ENCODE results near the gene FBXW4.
"Not testable (repeated sequence)": the region's sequence is repeated elsewhere in the genome, so short reads cannot be mapped to it uniquely, and the experiment has no call there.

The FBXW4 gene

GRCh38 chr10:101647255-101647654 lies 47.7 kb downstream of the FBXW4 start:
- no peak overlapping the region for H3K27ac ChIP-seq
- no peak for TF ChIP-seq CTCF (IDR thresholded peaks at IDR 0.05)
- TF ChIP-seq ZFX (IDR thresholded peaks at IDR 0.05; ENCODE audit: borderline replicate concordance) = no peak

- no peak overlapping the region for H3K27ac ChIP-seq
- TF ChIP-seq CTCF (IDR thresholded peaks at IDR 0.05) (no peak), ZFX (IDR thresholded peaks at IDR 0.05; ENCODE audit: borderline replicate concordance) (no peak)
Measured at GRCh38 chr10:101646364-101646763, 48.6 kb downstream of the FBXW4 start.

- H3K27ac ChIP-seq = no peak overlapping the region
- TF ChIP-seq ZFX (IDR thresholded peaks at IDR 0.05; ENCODE audit: borderline replicate concordance) (no peak), CTCF (IDR thresholded peaks at IDR 0.05) (no peak)
Measured at GRCh38 chr10:101645659-101646058, 49.3 kb downstream of the FBXW4 start.

GRCh38 chr10:101644002-101644401 lies 51.0 kb downstream of the FBXW4 start:
- H3K27ac ChIP-seq = no peak overlapping the region
- no peak for TF ChIP-seq ZFX (IDR thresholded peaks at IDR 0.05; ENCODE audit: borderline replicate concordance)
- TF ChIP-seq CTCF (IDR thresholded peaks at IDR 0.05) = no peak

- H3K27ac ChIP-seq = no peak overlapping the region
- no peak for TF ChIP-seq ZFX (IDR thresholded peaks at IDR 0.05; ENCODE audit: borderline replicate concordance)
- no peak for TF ChIP-seq CTCF (IDR thresholded peaks at IDR 0.05)
Measured at GRCh38 chr10:101643546-101643945, 51.4 kb downstream of the FBXW4 start.

- H3K27ac ChIP-seq = no peak overlapping the region
- TF ChIP-seq CTCF (IDR thresholded peaks at IDR 0.05) (no peak), ZFX (IDR thresholded peaks at IDR 0.05; ENCODE audit: borderline replicate concordance) (no peak)
Measured at GRCh38 chr10:101639141-101639900, 55.6 kb downstream of the FBXW4 start.

GRCh38 chr10:101633510-101633909 lies 61.5 kb downstream of the FBXW4 start:
- H3K27ac ChIP-seq = not testable (repeated sequence)

Data from 22Rv1 (cell line).